Measurements from ENCODE around the gene CISH. TPM values are rescaled to one million over a fixed set of nuclear protein-coding genes. Genes with fewer than 3 reads are reported as not detected.
A peak's percentile ranks its signal among the peaks of the same experiment; 100 is the strongest.

Gene CISH
- total RNA-seq, 1 donor from 2014 or later = 0.32 TPM

DNA sequence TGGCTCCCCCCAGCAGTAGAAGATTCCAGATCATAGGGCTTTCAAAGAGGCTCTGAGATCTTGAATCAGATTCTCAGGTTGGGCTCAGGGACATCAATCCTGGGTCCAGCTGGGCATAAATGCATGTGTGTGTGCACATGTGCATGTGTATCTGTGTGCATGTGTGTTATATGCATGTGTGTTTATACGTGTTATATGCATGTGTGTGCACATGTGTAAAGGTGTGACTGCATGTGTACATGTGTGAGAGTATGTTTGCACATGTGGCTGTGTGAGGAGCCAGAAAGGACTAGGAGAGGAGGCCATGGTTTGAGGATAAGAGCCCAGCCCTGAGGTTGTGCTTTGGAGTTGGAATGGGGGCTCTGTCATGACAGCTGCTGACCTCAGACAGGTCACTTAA lies 3.6 kb upstream of the CISH start:
- no peaks in the 10 kb centered on the region for H3K9me3 ChIP-seq (ENCODE audit: low read depth)
- H3K4me1 ChIP-seq = peaks cover 28% of the 10 kb centered on the region
- peaks cover 4% of the 10 kb centered on the region for H4K20me1 ChIP-seq (ENCODE audit: low read depth)
- no peaks in the 10 kb centered on the region for H3K9me3 Mint-ChIP-seq
- no peak overlapping the region for H3K27ac ChIP-seq
- TF ChIP-seq, protein P1, sequence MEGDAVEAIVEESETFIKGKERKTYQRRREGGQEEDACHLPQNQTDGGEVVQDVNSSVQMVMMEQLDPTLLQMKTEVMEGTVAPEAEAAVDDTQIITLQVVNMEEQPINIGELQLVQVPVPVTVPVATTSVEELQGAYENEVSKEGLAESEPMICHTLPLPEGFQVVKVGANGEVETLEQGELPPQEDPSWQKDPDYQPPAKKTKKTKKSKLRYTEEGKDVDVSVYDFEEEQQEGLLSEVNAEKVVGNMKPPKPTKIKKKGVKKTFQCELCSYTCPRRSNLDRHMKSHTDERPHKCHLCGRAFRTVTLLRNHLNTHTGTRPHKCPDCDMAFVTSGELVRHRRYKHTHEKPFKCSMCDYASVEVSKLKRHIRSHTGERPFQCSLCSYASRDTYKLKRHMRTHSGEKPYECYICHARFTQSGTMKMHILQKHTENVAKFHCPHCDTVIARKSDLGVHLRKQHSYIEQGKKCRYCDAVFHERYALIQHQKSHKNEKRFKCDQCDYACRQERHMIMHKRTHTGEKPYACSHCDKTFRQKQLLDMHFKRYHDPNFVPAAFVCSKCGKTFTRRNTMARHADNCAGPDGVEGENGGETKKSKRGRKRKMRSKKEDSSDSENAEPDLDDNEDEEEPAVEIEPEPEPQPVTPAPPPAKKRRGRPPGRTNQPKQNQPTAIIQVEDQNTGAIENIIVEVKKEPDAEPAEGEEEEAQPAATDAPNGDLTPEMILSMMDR (IDR thresholded peaks at IDR 0.05) = no peak
- TF ChIP-seq EZH2phosphoT487 (IDR thresholded peaks at IDR 0.05) (no peak), EZH2 (IDR thresholded peaks at IDR 0.05) (no peak)
- H3K27me3 ChIP-seq = peaks cover 42% of the 10 kb centered on the region
- no peak overlapping the region for H3K4me2 ChIP-seq
- no peak overlapping the region for H3K9ac ChIP-seq
- no peak overlapping the region for H3K27ac Mint-ChIP-seq
- H3K79me2 ChIP-seq (ENCODE audit: low read depth) = peaks cover 19% of the 10 kb centered on the region
- DNase-seq (ENCODE audit: low spot score) = no peak
- H3K4me3 ChIP-seq = no peak overlapping the region
- peaks cover under 1% of the 10 kb centered on the region for H3K36me3 Mint-ChIP-seq
- H3K27me3 Mint-ChIP-seq (ENCODE audit: insufficient read depth, low read depth) = peaks cover 32% of the 10 kb centered on the region
- H3K4me3 Mint-ChIP-seq = peak overlapping the region; percentile 30
- no peak overlapping the region for H2AFZ ChIP-seq (replicated peaks)
- H3K36me3 ChIP-seq = no peaks in the 10 kb centered on the region
- H3F3A ChIP-seq (ENCODE audit: low read depth) = peaks cover 34% of the 10 kb centered on the region
- peaks cover 50% of the 10 kb centered on the region for H3K4me1 Mint-ChIP-seq

DNA sequence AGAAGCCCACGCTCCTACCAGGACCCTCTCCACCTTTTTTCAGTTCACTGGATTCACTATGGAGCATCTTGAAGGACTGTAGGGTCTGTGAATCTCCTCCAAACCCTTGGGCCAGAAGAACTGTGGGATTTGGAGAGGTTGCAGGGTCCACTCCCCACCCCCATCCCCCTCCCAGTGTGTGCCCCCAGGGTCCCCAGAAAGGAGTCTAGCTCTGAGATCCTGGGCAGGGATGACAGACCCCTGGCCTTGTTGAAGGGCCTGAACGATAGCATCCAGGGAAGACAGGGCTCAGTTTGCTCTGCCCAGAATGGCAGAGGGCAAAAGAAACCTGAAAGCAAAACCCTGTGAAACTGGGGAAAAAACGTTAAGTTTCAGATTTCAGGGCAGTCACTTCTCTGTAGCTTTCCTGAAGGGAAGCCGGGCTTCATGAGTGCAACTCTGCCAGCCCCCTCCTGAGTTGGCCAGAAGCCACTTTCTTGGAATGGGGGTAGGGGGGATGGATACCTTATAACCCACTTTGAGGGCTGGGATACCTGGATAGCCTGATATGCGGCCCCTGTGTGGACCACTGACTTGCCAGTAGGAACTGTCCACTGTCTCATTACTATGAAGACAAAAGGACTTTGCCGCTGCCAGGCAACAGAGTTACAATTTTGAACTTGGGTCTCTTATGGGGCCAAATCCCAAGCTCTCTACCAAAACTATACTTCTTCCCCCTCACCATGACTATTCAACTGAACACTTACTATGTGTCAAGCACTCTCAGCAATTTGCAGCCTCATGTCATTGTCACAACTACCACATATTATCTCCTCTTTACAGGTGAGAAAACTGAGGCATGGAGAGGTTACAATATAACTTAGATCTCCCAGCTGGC lies 1.6 kb upstream of the CISH start:
- H3K4me2 ChIP-seq = peak overlapping the region; percentile 80
- no peaks in the 10 kb centered on the region for H3K36me3 Mint-ChIP-seq
- peaks cover 8% of the 10 kb centered on the region for H3K79me2 ChIP-seq (ENCODE audit: low read depth)

DNA sequence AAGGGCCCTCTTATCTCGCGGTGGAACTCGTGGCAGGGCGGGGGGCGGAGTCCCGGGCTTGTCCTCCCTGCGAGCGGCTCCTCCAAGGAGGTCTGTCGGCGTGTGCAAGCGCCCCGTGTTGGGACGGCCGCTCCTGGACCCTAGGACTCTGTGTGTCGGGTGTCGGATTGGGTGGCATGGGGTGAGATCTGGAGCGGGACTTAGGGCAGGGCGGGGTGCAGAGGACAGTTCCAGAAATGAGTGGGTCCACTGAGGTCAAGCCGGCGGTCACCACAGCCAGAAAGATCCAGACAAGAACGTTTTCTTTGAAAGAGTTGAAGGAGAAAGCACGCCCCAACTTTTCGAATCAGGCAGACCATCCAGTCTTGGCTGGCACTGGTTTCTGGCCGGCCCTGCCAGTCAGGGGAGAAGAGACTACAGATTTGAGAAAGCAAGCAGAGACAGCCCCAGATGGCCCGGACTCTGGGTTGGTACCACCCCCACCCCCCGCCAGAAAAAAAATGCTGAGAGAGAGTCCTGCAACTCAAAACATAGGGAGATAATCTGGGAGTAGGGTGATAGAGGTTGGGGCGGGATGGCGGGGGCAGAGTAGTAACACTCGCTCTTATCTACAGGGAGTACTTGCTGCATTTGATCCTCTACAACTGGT lies 784 bp upstream of the CISH start:
- no peaks in the 10 kb centered on the region for H3K36me3 Mint-ChIP-seq
- peaks cover 4% of the 10 kb centered on the region for H4K20me1 ChIP-seq (ENCODE audit: low read depth)
- no peaks in the 10 kb centered on the region for H3K9me3 ChIP-seq (ENCODE audit: low read depth)
- H3K4me3 ChIP-seq = peak overlapping the region; percentile 63
- peaks cover 40% of the 10 kb centered on the region for H3K4me1 Mint-ChIP-seq
- peaks cover 51% of the 10 kb centered on the region for H3K27me3 ChIP-seq
- DNase-seq (ENCODE audit: low spot score) = no peak
- H3K9me3 Mint-ChIP-seq = no peaks in the 10 kb centered on the region
- H3K4me1 ChIP-seq = peaks cover 17% of the 10 kb centered on the region
- no peaks in the 10 kb centered on the region for H3K79me2 ChIP-seq (ENCODE audit: low read depth)
- H2AFZ ChIP-seq (replicated peaks) = peak overlapping the region; percentile 79
- peaks cover 23% of the 10 kb centered on the region for H3K27me3 Mint-ChIP-seq (ENCODE audit: insufficient read depth, low read depth)
- TF ChIP-seq EZH2 (IDR thresholded peaks at IDR 0.05) (peak; percentile 16), EZH2phosphoT487 (IDR thresholded peaks at IDR 0.05) (no peak)
- H3K27ac Mint-ChIP-seq = peak overlapping the region; percentile 82
- peak overlapping the region; percentile 80 for H3K4me2 ChIP-seq
- H3K36me3 ChIP-seq = no peaks in the 10 kb centered on the region
- peaks cover 31% of the 10 kb centered on the region for H3F3A ChIP-seq (ENCODE audit: low read depth)
- no peak overlapping the region for H3K27ac ChIP-seq
- peak overlapping the region; percentile 86 for H3K4me3 Mint-ChIP-seq
- no peak overlapping the region for H3K9ac ChIP-seq

More for the DNA sequence above, 1.6 kb upstream of the CISH start:
- Mint-ChIP-seq H3K27me3 (ENCODE audit: insufficient read depth, low read depth) (peaks cover 28% of the 10 kb centered on the region), H3K4me3 (peak overlapping the region; percentile 86), H3K4me1 (peaks cover 43% of the 10 kb centered on the region), H3K9me3 (no peaks in the 10 kb centered on the region), H3K27ac (no peak overlapping the region)
- Histone ChIP-seq H3K27ac (no peak overlapping the region), H3K9me3 (ENCODE audit: low read depth) (no peaks in the 10 kb centered on the region), H3K4me1 (peaks cover 25% of the 10 kb centered on the region), H3F3A (ENCODE audit: low read depth) (peaks cover 34% of the 10 kb centered on the region), H3K36me3 (no peaks in the 10 kb centered on the region), H2AFZ (replicated peaks) (no peak overlapping the region), H4K20me1 (ENCODE audit: low read depth) (peaks cover 4% of the 10 kb centered on the region), H3K27me3 (peaks cover 51% of the 10 kb centered on the region), H3K4me3 (no peak overlapping the region), H3K9ac (no peak overlapping the region)
- TF ChIP-seq EZH2 (IDR thresholded peaks at IDR 0.05) (no peak), EZH2phosphoT487 (IDR thresholded peaks at IDR 0.05) (no peak)
- TF ChIP-seq, protein P1 (IDR thresholded peaks at IDR 0.05) = no peak
- DNase-seq (ENCODE audit: low spot score) = no peak
